HEK293T (cell line): ENCODE measurements around the gene ARL15.

ENCODE experiments used
- ARNT ChIP-seq: fragments of 450-650 bp; IDR thresholded peaks from 2 replicates; pipeline ENCODE4 v1.6.1; 2017; ENCODE audit warnings: mild to moderate bottlenecking
- TARDBP ChIP-seq: fragments of 450-650 bp; IDR thresholded peaks from 2 replicates; pipeline ENCODE4 v1.6.1; 2016
- ZNF384 ChIP-seq: fragments of 450-650 bp; IDR thresholded peaks from 2 replicates; pipeline ENCODE4 v1.6.1; 2016

DNA sequence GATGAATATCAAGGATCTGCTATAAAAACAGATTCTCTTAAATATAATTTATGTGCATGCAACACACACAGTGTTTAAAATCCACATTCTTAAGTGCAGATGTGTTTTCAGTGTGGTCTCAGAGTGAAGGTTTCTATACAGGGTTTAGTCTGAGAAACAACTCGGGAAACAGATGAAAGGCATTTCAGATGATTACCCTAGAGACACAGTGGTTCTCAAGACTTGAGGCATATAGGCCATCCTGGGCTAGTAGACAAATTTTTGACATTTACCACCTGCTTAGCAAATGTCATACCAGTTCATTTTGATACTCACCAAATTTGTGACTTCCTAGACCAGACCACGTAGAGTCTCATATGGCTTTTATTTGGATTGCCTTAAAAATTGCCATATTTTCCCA, 216.5 kb downstream of the ARL15 start:
- TF ChIP-seq TARDBP = no peak
- TF ChIP-seq ZNF384 = no peak
- TF ChIP-seq ARNT = no peak
